CD14-positive monocyte (primary cell): Measurements from ENCODE around the gene PCNT. TPM values are rescaled to one million over a fixed set of nuclear protein-coding genes. Genes with fewer than 3 reads are reported as not detected.

ENCODE experiments used
- DNase-seq, 3 donors: peaks; one replicate each; pipeline ENCODE4 v3.0.0-alpha.2; 2011 to 2022
- H2AFZ ChIP-seq: 2 replicates; pipeline ENCODE4 v1.6.0; 2012; ENCODE audit warnings: mild to moderate bottlenecking, low read depth, low read length, inconsistent platforms; ENCODE audit not compliant: insufficient read depth, poor library complexity, severe bottlenecking
- H3K27ac ChIP-seq, 2 donors: 1 replicate in 1 of 2; 2 replicates in 1 of 2; pipeline ENCODE4 v1.5.1; 2012 to 2013; ENCODE audit warnings: low read length in 2 of 2, control low read depth in 1 of 2, inconsistent platforms in 1 of 2, low read depth in 1 of 2, mild to moderate bottlenecking in 1 of 2
- H3K27me3 ChIP-seq, 2 donors: one replicate each; pipeline versions ENCODE4 v1.6.0 to v1.6.1; 2011 to 2013; ENCODE audit warnings: low read length in 2 of 2; ENCODE audit not compliant: control insufficient read depth in 2 of 2, insufficient read depth in 2 of 2
- H3K36me3 ChIP-seq, 2 donors: replicated peaks in 1 of 2; 1 replicate in 1 of 2; 2 replicates in 1 of 2; pipeline versions ENCODE4 v1.5.1 to v1.6.1; 2012 to 2013; ENCODE audit warnings: low read length in 2 of 2, control low read depth in 1 of 2, inconsistent platforms in 1 of 2, mild to moderate bottlenecking in 1 of 2; ENCODE audit not compliant: insufficient read depth in 2 of 2, control insufficient read depth in 1 of 2
- H3K4me1 ChIP-seq, 2 donors: 1 replicate in 1 of 2; 2 replicates in 1 of 2; pipeline versions ENCODE4 v1.5.1 to v1.6.1; 2012 to 2013; ENCODE audit warnings: low read length in 2 of 2, control low read depth in 1 of 2, inconsistent platforms in 1 of 2, mild to moderate bottlenecking in 1 of 2, moderate library complexity in 1 of 2; ENCODE audit not compliant: insufficient read depth in 2 of 2, control insufficient read depth in 1 of 2
- H3K4me2 ChIP-seq: replicated peaks from 2 replicates; pipeline ENCODE3; 2012; ENCODE audit warnings: low read length, moderate library complexity, mild to moderate bottlenecking; ENCODE audit not compliant: poor library complexity, severe bottlenecking; ENCODE audit errors: extremely low read depth
- H3K4me3 ChIP-seq, 3 experiments: fragments of 200-600 bp in 1 of 3; sonication (generic) in 1 of 3; replicated peaks in 1 of 3; 1 replicate in 2 of 3; 2 replicates in 1 of 3; pipeline ENCODE4 v1.5.1; 2011 to 2013; ENCODE audit warnings: low read length in 3 of 3, mild to moderate bottlenecking in 3 of 3, control low read depth in 2 of 3, low read depth in 2 of 3, inconsistent platforms in 1 of 3, moderate library complexity in 1 of 3
- H3K79me2 ChIP-seq: 2 replicates; pipeline ENCODE4 v1.6.0; 2012; ENCODE audit warnings: mild to moderate bottlenecking, control low read depth, inconsistent platforms, low read length, moderate library complexity; ENCODE audit not compliant: insufficient read depth
- H3K9ac ChIP-seq: 2 replicates; pipeline ENCODE4 v1.6.0; 2017; ENCODE audit warnings: low read length, mild to moderate bottlenecking; ENCODE audit not compliant: insufficient read depth, poor library complexity, severe bottlenecking
- H3K9me3 ChIP-seq, 2 donors: replicated peaks in 1 of 2; 1 replicate in 1 of 2; 2 replicates in 1 of 2; pipeline versions ENCODE4 v1.5.1 to v1.6.1; 2012 to 2013; ENCODE audit warnings: low read length in 2 of 2, control low read depth in 1 of 2; ENCODE audit not compliant: control insufficient read depth in 1 of 2, insufficient read depth in 1 of 2
- H4K20me1 ChIP-seq: 2 replicates; pipeline ENCODE4 v1.6.0; 2012; ENCODE audit warnings: mild to moderate bottlenecking, low read length, control low read depth, moderate library complexity; ENCODE audit not compliant: insufficient read depth
- H3K27ac Mint-ChIP-seq, 7 donors: one replicate each; pipeline ENCODE4 v1.8.0; 2020; ENCODE audit warnings: mild to moderate bottlenecking in 7 of 7, mixed read lengths in 7 of 7, moderate library complexity in 6 of 7, inconsistent platforms in 2 of 7
- H3K27me3 Mint-ChIP-seq, 3 donors: one replicate each; pipeline ENCODE4 v1.8.0; 2021 to 2022; ENCODE audit warnings: low read depth in 3 of 3, mild to moderate bottlenecking in 3 of 3, mixed read lengths in 3 of 3, moderate library complexity in 3 of 3, inconsistent platforms in 1 of 3
- H3K36me3 Mint-ChIP-seq, 2 donors: one replicate each; pipeline ENCODE4 v1.8.0; 2020; ENCODE audit warnings: mixed read lengths in 2 of 2, inconsistent platforms in 1 of 2, mild to moderate bottlenecking in 1 of 2
- H3K4me1 Mint-ChIP-seq: one replicate; pipeline ENCODE4 v1.8.0; 2020; ENCODE audit warnings: mild to moderate bottlenecking, mixed read lengths
- H3K4me3 Mint-ChIP-seq, 2 donors: one replicate each; pipeline ENCODE4 v1.8.0; 2020; ENCODE audit warnings: mild to moderate bottlenecking in 2 of 2, mixed read lengths in 2 of 2, moderate library complexity in 1 of 2
- H3K9me3 Mint-ChIP-seq, 7 donors: one replicate each; pipeline ENCODE4 v1.8.0; 2020 to 2022; ENCODE audit warnings: mixed read lengths in 7 of 7, mild to moderate bottlenecking in 6 of 7, moderate library complexity in 6 of 7, inconsistent platforms in 2 of 7
- CTCF ChIP-seq: fragments of 200-600 bp; IDR thresholded peaks from one replicate; pipeline ENCODE4 v1.8.0; 2022; ENCODE audit warnings: antibody characterized with exemption, mild to moderate bottlenecking
- WGBS: methylation state at CpG from one replicate; pipeline ENCODE4 v1.1.5; 2013; ENCODE audit warnings: missing lambda C conversion rate; ENCODE audit not compliant: insufficient coverage; 5-methylcytosine and 5-hydroxymethylcytosine counted together
- intact Hi-C, 2 donors: fragments of 100-400 bp; cut with micrococcal nuclease; formaldehyde crosslinking; loops; one replicate each; pipeline versions ENCODE4 v1.15.0 to v1.15.1; 2023
- polyA plus RNA-seq, 3 donors: library from polyadenylated mRNA; depleted of rRNA in 1 of 3; unstranded in 2 of 3; stranded (reverse) in 1 of 3; fragments of 300-500 nt in 2 of 3; fragments of >200 nt in 1 of 3; fragmentation: Illumina TruSeq in 2 of 3; gene quantifications; 1 replicate in 2 of 3; 2 replicates in 1 of 3; pipeline ENCODE4 v1.2.3, GENCODE V29; 2012 to 2021

PCNT gene
- polyA plus RNA-seq, 3 donors: 4.2 to 16.3 (median 5.1) TPM

GRCh38 chr21:46361935-46362334 is 38.0 kb downstream of the PCNT start:
- no peaks in the 10 kb centered on the region for H3K27me3 ChIP-seq
- H3K4me3 ChIP-seq: no peak overlapping the region
- Mint-ChIP-seq H3K4me1 (no peaks in the 10 kb centered on the region), H3K27ac (peak overlapping the region in 3 of 7 donors; percentile 5 to 70 (median 8)), H3K36me3 (peaks cover 71 to 93% of the 10 kb centered on the region in 2 donors), H3K9me3 (peaks cover 0 to 2% (median 0%) of the 10 kb centered on the region in 7 donors), H3K4me3 (no peak overlapping the region), H3K27me3 (peaks cover 0 to 3% (median 0%) of the 10 kb centered on the region in 3 donors)
- no peaks in the 10 kb centered on the region for H3K9me3 ChIP-seq
- no peaks in the 10 kb centered on the region for H4K20me1 ChIP-seq
- no peaks in the 10 kb centered on the region for H3K4me1 ChIP-seq
- WGBS: 89% methylated on average over 5 of the region's 10 CpGs
- TF ChIP-seq CTCF: no peak
- H3K27ac ChIP-seq: no peak overlapping the region
- H2AFZ ChIP-seq: no peak overlapping the region
- H3K79me2 ChIP-seq: no peaks in the 10 kb centered on the region
- no peak for DNase-seq
- H3K36me3 ChIP-seq: peaks cover 67 to 88% of the 10 kb centered on the region in 2 donors
- H3K9ac ChIP-seq: no peak overlapping the region
- no peak overlapping the region for H3K4me2 ChIP-seq
- intact Hi-C loops: no loop called here

- Histone ChIP-seq H3K9me3 (no peaks in the 10 kb centered on the region), H3K36me3 (peaks cover 63 to 88% of the 10 kb centered on the region in 2 donors), H3K4me1 (no peaks in the 10 kb centered on the region), H4K20me1 (no peaks in the 10 kb centered on the region), H3K4me3 (no peak overlapping the region), H3K4me2 (no peak overlapping the region), H3K79me2 (no peaks in the 10 kb centered on the region), H3K27ac (no peak overlapping the region), H3K9ac (no peak overlapping the region), H3K27me3 (no peaks in the 10 kb centered on the region), H2AFZ (no peak overlapping the region)
- no peak for DNase-seq
- 91% methylated on average over 10 of the region's 15 CpGs for WGBS
- intact Hi-C loops: no loop called here
- peaks cover 0 to 3% (median 0%) of the 10 kb centered on the region in 3 donors for H3K27me3 Mint-ChIP-seq
- no peak for TF ChIP-seq CTCF
- H3K27ac Mint-ChIP-seq: no peak overlapping the region
- no peak overlapping the region for H3K4me3 Mint-ChIP-seq
- H3K36me3 Mint-ChIP-seq: peaks cover 68 to 93% of the 10 kb centered on the region in 2 donors
- H3K9me3 Mint-ChIP-seq: peaks cover 0 to 2% (median 0%) of the 10 kb centered on the region in 7 donors
- no peaks in the 10 kb centered on the region for H3K4me1 Mint-ChIP-seq
Measured at GRCh38 chr21:46362946-46363345, 39.0 kb downstream of the PCNT start.
